ENCODE data around the gene TEX12.

- TF ChIP-seq CTCF (IDR thresholded peaks at IDR 0.05; ENCODE audit: low read depth, low read length, poor library complexity, severe bottlenecking) (no peak), EZH2phosphoT487 (IDR thresholded peaks at IDR 0.05; ENCODE audit: borderline replicate concordance, low read length) (no peak)
Measured at GRCh38 chr11:112173152-112173551, 6.0 kb downstream of the TEX12 start.

All from DOHH2 (cell line).